ENCODE data around the gene BRMS1L. TPM values are rescaled to one million over a fixed set of nuclear protein-coding genes. Genes with fewer than 3 reads are reported as not detected.
"Not testable (repeated sequence)": the region's sequence is repeated elsewhere in the genome, so short reads cannot be mapped to it uniquely, and the experiment has no call there.

BRMS1L gene
- polyA plus RNA-seq, 1 of the 3 experiments (the other 2 are of a cell fraction) = 7.1 TPM

DNA sequence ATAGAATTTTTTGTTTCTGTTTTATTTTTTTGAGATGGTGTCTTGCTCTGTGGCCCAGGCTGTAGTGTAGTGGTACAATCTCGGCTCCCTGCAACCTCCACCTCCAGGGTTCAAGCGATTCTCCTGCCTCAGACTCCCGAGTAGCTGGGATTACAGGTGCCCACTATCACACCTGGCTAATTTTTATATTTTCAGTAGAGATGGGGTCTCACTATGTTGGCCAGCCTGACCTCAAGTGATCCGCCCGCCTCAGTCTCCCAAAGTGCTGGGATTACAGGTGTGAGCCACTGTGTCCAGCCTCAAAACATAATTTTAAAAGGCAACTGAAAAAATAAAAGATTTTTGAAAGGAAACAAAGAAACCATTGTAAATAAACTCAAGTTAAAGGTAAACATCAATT is 48.6 kb upstream of the BRMS1L start:
- H3K27me3 ChIP-seq (ENCODE audit: insufficient read depth); H4K20me1 ChIP-seq (ENCODE audit: insufficient read depth); H3K4me1 ChIP-seq (ENCODE audit: control insufficient read depth in 1 of 2, insufficient read depth in 2 of 2, low read depth in 1 of 2, low read length in 1 of 2); POLR2A ChIA-PET; H3K9me2 ChIP-seq; H3K4me3 ChIP-seq (ENCODE audit: low read depth in 2 of 2, low read length in 1 of 2); DNase-seq; H3K4me2 ChIP-seq; H2AFZ ChIP-seq (ENCODE audit: low read depth); H3K27ac ChIP-seq (ENCODE audit: low read depth in 2 of 2, low read length in 1 of 2); H3F3A ChIP-seq (replicated peaks; ENCODE audit: insufficient read depth); H3K9ac ChIP-seq; H3K36me3 ChIP-seq (replicated peaks in 1 of 2; ENCODE audit: control insufficient read depth in 1 of 2, insufficient read depth in 2 of 2, low read length in 1 of 2); CTCF ChIA-PET: not testable (repeated sequence)
- peaks cover 20% of the 10 kb centered on the region for H3K79me2 ChIP-seq (ENCODE audit: insufficient read depth)
- peaks cover 14% of the 10 kb centered on the region; the same call in 1 of the 2 replicates for H3K9me3 ChIP-seq
- WGBS (ENCODE audit: low lambda C conversion rate) = 96% methylated on average over 5 of the region's 5 CpGs

DNA sequence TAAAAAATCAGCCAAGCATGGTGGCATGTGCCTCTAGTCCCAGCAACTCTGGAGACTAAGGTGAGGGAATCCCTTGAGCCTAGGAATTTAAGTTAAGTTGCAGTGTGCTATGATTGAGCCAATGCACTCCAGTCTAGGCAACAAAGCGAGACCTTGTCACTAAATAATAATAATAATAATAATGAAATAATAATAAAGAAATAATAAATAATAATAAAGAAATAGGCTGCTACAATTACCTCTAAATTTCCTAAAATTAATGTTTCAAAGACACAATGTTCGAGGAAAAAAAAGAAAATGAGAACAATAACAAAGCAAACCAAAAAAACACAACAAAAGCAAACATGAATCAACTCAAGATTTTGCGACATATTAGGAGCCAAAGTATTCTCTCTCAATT is 46.8 kb upstream of the BRMS1L start:
- Histone ChIP-seq H3K4me2 (no peak overlapping the region), H3K36me3 (replicated peaks in 1 of 2; ENCODE audit: control insufficient read depth in 1 of 2, insufficient read depth in 2 of 2, low read length in 1 of 2) (peaks cover 3 to 8% of the 10 kb centered on the region in 2 experiments), H3K9me2 (no peaks in the 10 kb centered on the region), H3F3A (replicated peaks; ENCODE audit: insufficient read depth) (no peaks in the 10 kb centered on the region), H3K27me3 (ENCODE audit: insufficient read depth) (no peaks in the 10 kb centered on the region), H3K27ac (ENCODE audit: low read depth in 2 of 2, low read length in 1 of 2) (no peak overlapping the region), H3K4me1 (ENCODE audit: control insufficient read depth in 1 of 2, insufficient read depth in 2 of 2, low read depth in 1 of 2, low read length in 1 of 2) (no peaks in the 10 kb centered on the region; a peak in 1 of 4 replicates), H3K79me2 (ENCODE audit: insufficient read depth) (peaks cover 24% of the 10 kb centered on the region), H4K20me1 (ENCODE audit: insufficient read depth) (no peaks in the 10 kb centered on the region), H3K9me3 (peaks cover 14% of the 10 kb centered on the region; the same call in 1 of the 2 replicates), H2AFZ (ENCODE audit: low read depth) (no peak overlapping the region), H3K9ac (no peak overlapping the region), H3K4me3 (ENCODE audit: low read depth in 2 of 2, low read length in 1 of 2) (no peak overlapping the region)
- DNase-seq = no peak
- ChIA-PET POLR2A (no interaction called here), CTCF (no interaction called here)
- TF ChIP-seq, protein P1, sequence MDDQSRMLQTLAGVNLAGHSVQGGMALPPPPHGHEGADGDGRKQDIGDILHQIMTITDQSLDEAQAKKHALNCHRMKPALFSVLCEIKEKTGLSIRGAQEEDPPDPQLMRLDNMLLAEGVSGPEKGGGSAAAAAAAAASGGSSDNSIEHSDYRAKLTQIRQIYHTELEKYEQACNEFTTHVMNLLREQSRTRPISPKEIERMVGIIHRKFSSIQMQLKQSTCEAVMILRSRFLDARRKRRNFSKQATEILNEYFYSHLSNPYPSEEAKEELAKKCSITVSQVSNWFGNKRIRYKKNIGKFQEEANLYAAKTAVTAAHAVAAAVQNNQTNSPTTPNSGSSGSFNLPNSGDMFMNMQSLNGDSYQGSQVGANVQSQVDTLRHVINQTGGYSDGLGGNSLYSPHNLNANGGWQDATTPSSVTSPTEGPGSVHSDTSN (IDR thresholded peaks at IDR 0.05) = no peak
- TF ChIP-seq FOXM1 (IDR thresholded peaks at IDR 0.05; ENCODE audit: low read depth) (no peak), EZH2phosphoT487 (IDR thresholded peaks at IDR 0.05; ENCODE audit: borderline replicate concordance, low read depth) (no peak), POLR2AphosphoS5 (IDR thresholded peaks at IDR 0.05; ENCODE audit: low read depth, low read length) (no peak), ELF1 (IDR thresholded peaks at IDR 0.05) (no peak), TEAD4 (IDR thresholded peaks at IDR 0.05; ENCODE audit: borderline replicate concordance, insufficient read depth) (no peak), RAD21 (IDR thresholded peaks at IDR 0.05; ENCODE audit: low read length) (no peak), GATA2 (CRISPR knock-in tag; IDR thresholded peaks at IDR 0.05) (no peak)
- TF ChIP-seq, protein P2, sequence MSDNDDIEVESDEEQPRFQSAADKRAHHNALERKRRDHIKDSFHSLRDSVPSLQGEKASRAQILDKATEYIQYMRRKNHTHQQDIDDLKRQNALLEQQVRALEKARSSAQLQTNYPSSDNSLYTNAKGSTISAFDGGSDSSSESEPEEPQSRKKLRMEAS (IDR thresholded peaks at IDR 0.05; ENCODE audit: low read depth) = no peak
- TF ChIP-seq, protein P3, sequence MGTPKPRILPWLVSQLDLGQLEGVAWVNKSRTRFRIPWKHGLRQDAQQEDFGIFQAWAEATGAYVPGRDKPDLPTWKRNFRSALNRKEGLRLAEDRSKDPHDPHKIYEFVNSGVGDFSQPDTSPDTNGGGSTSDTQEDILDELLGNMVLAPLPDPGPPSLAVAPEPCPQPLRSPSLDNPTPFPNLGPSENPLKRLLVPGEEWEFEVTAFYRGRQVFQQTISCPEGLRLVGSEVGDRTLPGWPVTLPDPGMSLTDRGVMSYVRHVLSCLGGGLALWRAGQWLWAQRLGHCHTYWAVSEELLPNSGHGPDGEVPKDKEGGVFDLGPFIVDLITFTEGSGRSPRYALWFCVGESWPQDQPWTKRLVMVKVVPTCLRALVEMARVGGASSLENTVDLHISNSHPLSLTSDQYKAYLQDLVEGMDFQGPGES (IDR thresholded peaks at IDR 0.05; ENCODE audit: low read depth, low read length) = no peak
- TF ChIP-seq, protein P4, sequence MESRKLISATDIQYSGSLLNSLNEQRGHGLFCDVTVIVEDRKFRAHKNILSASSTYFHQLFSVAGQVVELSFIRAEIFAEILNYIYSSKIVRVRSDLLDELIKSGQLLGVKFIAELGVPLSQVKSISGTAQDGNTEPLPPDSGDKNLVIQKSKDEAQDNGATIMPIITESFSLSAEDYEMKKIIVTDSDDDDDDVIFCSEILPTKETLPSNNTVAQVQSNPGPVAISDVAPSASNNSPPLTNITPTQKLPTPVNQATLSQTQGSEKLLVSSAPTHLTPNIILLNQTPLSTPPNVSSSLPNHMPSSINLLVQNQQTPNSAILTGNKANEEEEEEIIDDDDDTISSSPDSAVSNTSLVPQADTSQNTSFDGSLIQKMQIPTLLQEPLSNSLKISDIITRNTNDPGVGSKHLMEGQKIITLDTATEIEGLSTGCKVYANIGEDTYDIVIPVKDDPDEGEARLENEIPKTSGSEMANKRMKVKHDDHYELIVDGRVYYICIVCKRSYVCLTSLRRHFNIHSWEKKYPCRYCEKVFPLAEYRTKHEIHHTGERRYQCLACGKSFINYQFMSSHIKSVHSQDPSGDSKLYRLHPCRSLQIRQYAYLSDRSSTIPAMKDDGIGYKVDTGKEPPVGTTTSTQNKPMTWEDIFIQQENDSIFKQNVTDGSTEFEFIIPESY (IDR thresholded peaks at IDR 0.05; ENCODE audit: borderline replicate concordance, low read depth) = no peak
- TF ChIP-seq, protein P5, sequence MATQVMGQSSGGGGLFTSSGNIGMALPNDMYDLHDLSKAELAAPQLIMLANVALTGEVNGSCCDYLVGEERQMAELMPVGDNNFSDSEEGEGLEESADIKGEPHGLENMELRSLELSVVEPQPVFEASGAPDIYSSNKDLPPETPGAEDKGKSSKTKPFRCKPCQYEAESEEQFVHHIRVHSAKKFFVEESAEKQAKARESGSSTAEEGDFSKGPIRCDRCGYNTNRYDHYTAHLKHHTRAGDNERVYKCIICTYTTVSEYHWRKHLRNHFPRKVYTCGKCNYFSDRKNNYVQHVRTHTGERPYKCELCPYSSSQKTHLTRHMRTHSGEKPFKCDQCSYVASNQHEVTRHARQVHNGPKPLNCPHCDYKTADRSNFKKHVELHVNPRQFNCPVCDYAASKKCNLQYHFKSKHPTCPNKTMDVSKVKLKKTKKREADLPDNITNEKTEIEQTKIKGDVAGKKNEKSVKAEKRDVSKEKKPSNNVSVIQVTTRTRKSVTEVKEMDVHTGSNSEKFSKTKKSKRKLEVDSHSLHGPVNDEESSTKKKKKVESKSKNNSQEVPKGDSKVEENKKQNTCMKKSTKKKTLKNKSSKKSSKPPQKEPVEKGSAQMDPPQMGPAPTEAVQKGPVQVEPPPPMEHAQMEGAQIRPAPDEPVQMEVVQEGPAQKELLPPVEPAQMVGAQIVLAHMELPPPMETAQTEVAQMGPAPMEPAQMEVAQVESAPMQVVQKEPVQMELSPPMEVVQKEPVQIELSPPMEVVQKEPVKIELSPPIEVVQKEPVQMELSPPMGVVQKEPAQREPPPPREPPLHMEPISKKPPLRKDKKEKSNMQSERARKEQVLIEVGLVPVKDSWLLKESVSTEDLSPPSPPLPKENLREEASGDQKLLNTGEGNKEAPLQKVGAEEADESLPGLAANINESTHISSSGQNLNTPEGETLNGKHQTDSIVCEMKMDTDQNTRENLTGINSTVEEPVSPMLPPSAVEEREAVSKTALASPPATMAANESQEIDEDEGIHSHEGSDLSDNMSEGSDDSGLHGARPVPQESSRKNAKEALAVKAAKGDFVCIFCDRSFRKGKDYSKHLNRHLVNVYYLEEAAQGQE (IDR thresholded peaks at IDR 0.05; ENCODE audit: low read depth, low read length) = no peak
- WGBS (ENCODE audit: low lambda C conversion rate) = 97% methylated on average over 3 of the region's 3 CpGs

All from SK-N-SH (cell line).